Duodenal mucosa (tissue), 2 donors: ENCODE measurements around the gene AFAP1.

Experiments used
- H3K27ac ChIP-seq: one replicate; pipeline ENCODE4 v1.7.0; 2013; ENCODE audit warnings: low read depth, low read length
- H3K27me3 ChIP-seq, 2 donors: one replicate each; pipeline ENCODE4 v1.7.0; 2013; ENCODE audit warnings: low read length in 2 of 2, control low read depth in 1 of 2; ENCODE audit not compliant: insufficient read depth in 2 of 2, control insufficient read depth in 1 of 2
- H3K36me3 ChIP-seq, 2 donors: one replicate each; pipeline ENCODE4 v1.7.0; 2013; ENCODE audit warnings: low read length in 2 of 2, control low read depth in 1 of 2; ENCODE audit not compliant: insufficient read depth in 2 of 2, control insufficient read depth in 1 of 2
- H3K4me1 ChIP-seq, 2 donors: one replicate each; pipeline ENCODE4 v1.7.0; 2013; ENCODE audit warnings: low read length in 2 of 2, control low read depth in 1 of 2; ENCODE audit not compliant: insufficient read depth in 2 of 2, control insufficient read depth in 1 of 2
- H3K4me3 ChIP-seq, 2 donors: one replicate each; pipeline ENCODE4 v1.7.0; 2013; ENCODE audit warnings: low read length in 2 of 2, low read depth in 1 of 2
- H3K9ac ChIP-seq, 2 donors: one replicate each; pipeline ENCODE4 v1.7.0; 2013; ENCODE audit warnings: low read length in 2 of 2, low read depth in 1 of 2
- H3K9me3 ChIP-seq, 2 donors: one replicate each; pipeline ENCODE4 v1.7.0; 2013; ENCODE audit warnings: low read length in 2 of 2, control low read depth in 1 of 2; ENCODE audit not compliant: control insufficient read depth in 1 of 2

The AFAP1 gene

DNA sequence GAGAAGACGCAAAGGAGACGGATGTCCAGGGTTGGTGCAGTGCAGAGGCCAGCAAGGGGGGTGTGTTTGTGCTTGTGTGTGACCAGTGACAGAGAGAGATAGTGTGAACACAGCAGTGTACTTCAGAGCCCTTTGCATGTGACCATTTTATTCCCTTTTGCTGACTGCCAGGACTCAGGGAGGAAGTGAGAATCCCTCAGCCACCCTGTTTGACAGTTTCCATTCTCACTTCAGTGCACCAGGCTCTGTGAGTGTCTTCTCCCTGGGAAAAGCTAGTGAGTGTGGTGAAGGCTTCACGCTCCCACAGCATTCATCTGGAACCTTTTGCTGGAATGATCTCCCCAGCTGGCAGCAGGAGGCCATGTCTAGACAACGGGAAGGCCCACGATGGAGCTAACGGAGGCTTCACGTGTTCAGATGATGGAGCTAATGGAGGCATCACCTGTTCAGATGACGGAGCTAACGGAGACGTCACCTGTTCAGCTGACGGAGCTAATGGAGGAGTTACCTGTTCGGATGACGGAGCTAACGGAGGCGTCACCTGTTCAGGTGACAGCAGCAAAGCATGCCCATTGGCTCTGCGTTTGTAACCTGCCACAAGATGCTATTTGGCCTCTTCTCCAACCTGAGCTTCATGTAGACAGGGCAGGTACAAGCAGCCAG lies 195.4 kb downstream of the AFAP1 start:
- Histone ChIP-seq H3K36me3 (no peaks in the 10 kb centered on the region), H3K9me3 (no peaks in the 10 kb centered on the region), H3K4me3 (no peak overlapping the region), H3K27ac (no peak overlapping the region), H3K4me1 (no peaks in the 10 kb centered on the region), H3K9ac (no peak overlapping the region), H3K27me3 (no peaks in the 10 kb centered on the region)

DNA sequence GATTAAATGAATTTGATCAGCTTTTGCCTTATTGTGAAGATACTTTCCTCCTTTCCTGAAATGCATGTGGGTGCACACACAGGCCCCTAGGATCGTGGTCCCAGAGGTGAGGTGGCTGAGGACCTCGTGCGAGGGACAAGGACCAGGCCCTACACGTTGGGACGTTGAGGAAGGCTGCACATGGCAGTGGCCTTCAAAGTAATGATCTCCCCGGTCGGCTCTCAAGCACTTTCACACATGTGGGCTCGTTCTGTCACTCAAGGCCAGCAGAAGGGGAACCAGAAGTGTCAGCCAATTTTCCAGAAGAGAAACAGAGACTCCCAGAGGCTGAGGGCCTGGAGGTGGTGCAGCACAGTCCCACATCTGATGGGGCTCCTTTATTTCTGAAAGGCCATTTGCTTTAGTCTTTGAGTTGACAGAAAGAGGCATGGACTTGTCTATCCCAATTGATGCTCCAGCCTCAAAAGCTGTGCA lies 196.8 kb downstream of the AFAP1 start:
- Histone ChIP-seq H3K36me3 (no peaks in the 10 kb centered on the region), H3K9me3 (no peaks in the 10 kb centered on the region), H3K4me3 (no peak overlapping the region), H3K27me3 (no peaks in the 10 kb centered on the region), H3K4me1 (no peaks in the 10 kb centered on the region), H3K9ac (no peak overlapping the region), H3K27ac (no peak overlapping the region)

DNA sequence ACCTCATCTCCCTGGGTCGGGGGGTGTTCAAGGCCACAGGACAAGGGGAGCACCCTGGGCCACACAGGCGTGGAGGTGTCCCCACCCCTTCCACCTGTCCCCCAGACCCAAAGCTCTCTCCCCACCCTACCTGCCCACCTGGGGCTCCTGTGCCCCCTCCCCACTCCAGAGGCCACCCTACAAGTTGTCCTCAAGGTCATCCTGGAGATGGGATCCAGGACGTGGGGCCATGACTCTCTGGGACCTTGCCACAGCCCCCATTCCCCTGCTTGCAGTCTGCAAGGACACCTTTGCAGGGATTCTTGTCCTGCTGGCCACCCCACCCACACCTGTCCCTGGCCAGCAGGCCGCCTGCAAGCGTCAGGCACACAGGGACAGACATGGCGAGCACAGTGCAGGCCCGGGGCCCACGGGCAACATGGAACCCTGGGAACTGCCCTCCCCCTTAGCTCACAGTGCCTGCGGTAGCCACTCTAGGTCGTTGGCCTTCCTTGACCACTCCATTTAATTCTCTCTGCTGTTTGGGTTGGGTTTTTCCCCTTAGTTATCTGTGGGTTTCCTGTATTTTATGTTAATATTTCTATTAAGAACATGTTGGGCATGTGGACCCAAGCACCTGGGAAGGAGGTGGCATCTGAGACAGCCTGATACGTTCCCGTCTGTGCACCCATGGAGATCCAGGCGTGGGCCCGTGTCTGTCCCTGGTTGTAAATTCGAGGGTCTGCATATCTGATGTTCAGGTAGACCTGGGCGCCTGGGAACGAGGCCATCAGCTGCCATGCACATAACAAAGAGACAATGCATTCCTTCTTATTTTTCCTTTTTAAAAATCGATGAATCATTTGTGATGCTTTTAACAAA lies 197.5 kb downstream of the AFAP1 start:
- no peaks in the 10 kb centered on the region for H3K36me3 ChIP-seq
- no peaks in the 10 kb centered on the region for H3K9me3 ChIP-seq
- H3K9ac ChIP-seq: no peak overlapping the region
- H3K4me1 ChIP-seq: no peaks in the 10 kb centered on the region
- no peak overlapping the region for H3K4me3 ChIP-seq
- H3K27me3 ChIP-seq: no peaks in the 10 kb centered on the region
- H3K27ac ChIP-seq: no peak overlapping the region

GRCh38 chr4:7740866-7741525 lies 198.7 kb downstream of the AFAP1 start:
- Histone ChIP-seq H3K36me3 (no peaks in the 10 kb centered on the region), H3K9me3 (no peaks in the 10 kb centered on the region), H3K4me1 (no peaks in the 10 kb centered on the region), H3K27ac (no peak overlapping the region), H3K4me3 (no peak overlapping the region), H3K9ac (no peak overlapping the region), H3K27me3 (no peaks in the 10 kb centered on the region)

GRCh38 chr4:7739918-7740865 lies 199.5 kb downstream of the AFAP1 start:
- Histone ChIP-seq H3K9ac (no peak overlapping the region), H3K27ac (no peak overlapping the region), H3K36me3 (no peaks in the 10 kb centered on the region), H3K4me1 (no peaks in the 10 kb centered on the region), H3K27me3 (no peaks in the 10 kb centered on the region), H3K4me3 (no peak overlapping the region), H3K9me3 (no peaks in the 10 kb centered on the region)

GRCh38 chr4:7739077-7739917 lies 200.4 kb downstream of the AFAP1 start:
- Histone ChIP-seq H3K9me3 (no peaks in the 10 kb centered on the region), H3K4me1 (no peaks in the 10 kb centered on the region), H3K36me3 (no peaks in the 10 kb centered on the region), H3K9ac (no peak overlapping the region), H3K27me3 (no peaks in the 10 kb centered on the region), H3K4me3 (no peak overlapping the region), H3K27ac (no peak overlapping the region)

DNA sequence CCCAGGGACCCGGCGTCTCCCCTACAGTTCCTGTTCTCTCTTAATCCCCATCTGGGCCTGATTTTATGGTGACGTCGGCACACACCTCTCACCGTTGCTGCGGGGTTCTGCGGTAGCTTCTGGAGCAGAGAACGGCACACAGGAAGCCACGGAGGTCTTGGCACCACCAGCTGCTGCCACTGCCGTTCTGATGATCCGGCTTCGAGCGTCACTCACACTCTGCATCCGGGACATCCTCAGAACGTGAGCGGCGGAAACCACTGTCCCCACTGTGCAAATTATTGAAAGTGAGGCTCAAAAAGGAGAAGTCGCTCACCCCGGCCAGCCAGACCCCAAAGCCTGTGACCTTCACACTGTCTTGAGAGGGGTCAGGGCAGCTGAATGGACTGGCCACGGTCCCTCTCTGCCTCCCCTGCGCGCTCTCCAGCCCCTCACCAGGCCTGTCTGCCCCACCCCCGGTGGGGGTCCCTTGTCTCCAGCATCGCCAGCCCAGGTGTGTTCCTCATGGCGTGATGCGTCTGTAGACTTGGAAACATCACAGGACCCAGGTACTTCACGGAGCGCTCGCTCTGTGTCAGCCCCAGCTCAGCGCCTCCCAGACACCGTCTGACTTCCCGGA lies 201.1 kb downstream of the AFAP1 start:
- H3K27me3 ChIP-seq: no peaks in the 10 kb centered on the region
- H3K36me3 ChIP-seq: no peaks in the 10 kb centered on the region

DNA sequence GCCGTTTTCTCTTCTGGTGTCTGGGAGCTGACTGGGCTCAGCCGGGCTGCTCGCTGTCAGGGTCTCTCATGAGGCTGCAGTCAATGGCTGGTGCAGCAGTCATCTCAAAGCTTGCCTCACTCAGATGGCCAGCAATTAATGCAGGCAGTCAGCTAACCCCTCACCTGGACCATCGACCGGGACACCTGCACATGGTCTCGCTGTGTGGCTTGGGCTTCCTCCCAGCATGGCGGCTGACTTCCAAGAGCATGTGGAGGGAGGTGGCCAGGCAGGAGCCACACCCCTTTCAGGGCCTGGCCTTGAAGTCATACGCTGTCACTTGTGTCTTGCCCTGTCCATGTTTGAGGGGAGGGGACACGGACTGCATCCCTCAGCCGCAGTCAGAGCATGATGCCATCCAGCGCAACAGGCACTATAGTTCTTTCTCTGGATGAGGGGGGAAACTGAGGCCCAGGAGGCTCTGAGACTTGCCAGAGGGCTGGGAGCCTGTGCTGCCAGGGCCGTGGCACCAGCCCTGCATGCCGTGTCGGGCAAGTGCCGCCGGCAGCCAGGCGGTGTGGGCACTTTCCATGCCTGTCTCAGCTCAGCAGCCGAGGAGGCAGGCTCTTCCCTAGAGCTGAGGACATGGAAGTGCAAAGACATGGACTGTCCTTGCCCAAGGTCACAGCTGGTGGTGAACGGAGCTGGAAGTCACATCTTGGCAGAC lies 201.8 kb downstream of the AFAP1 start:
- Histone ChIP-seq H3K27me3 (no peaks in the 10 kb centered on the region), H3K4me1 (no peaks in the 10 kb centered on the region), H3K9ac (no peak overlapping the region), H3K36me3 (no peaks in the 10 kb centered on the region), H3K9me3 (no peaks in the 10 kb centered on the region), H3K4me3 (no peak overlapping the region), H3K27ac (no peak overlapping the region)

More for the DNA sequence above, 201.1 kb downstream of the AFAP1 start:
- Histone ChIP-seq H3K9ac (no peak overlapping the region), H3K4me1 (no peaks in the 10 kb centered on the region), H3K4me3 (no peak overlapping the region), H3K27ac (no peak overlapping the region), H3K9me3 (no peaks in the 10 kb centered on the region)
